Measurements from ENCODE around the gene RBBP9.
"Not testable (repeated sequence)": the region's sequence is repeated elsewhere in the genome, so short reads cannot be mapped to it uniquely, and the experiment has no call there.

RBBP9 gene

GRCh38 chr20:18496740-18497592, at the start of gene RBBP9:
RBBP9 (minus strand) TSS chr20:18497225; CDS start chr20:18497167, 58 bp downstream.
- peak; percentile 70 to 94 for DNase-seq

- no peak for DNase-seq
These were observed 48.5 kb upstream of the RBBP9 start for GRCh38 chr20:18545566-18545965.

GRCh38 chr20:18543932-18544331, 46.9 kb upstream of the RBBP9 start:
- no peak for DNase-seq

- DNase-seq, result no peak
These were observed 46.2 kb upstream of the RBBP9 start for GRCh38 chr20:18543216-18543615.

- no peak for DNase-seq
These were observed 44.7 kb upstream of the RBBP9 start for GRCh38 chr20:18541741-18542140.

- no peak for DNase-seq
These were observed 40.6 kb upstream of the RBBP9 start for GRCh38 chr20:18537651-18538050.

GRCh38 chr20:18533978-18534644, 37.1 kb upstream of the RBBP9 start:
- DNase-seq, result no peak

GRCh38 chr20:18533491-18533890, 36.5 kb upstream of the RBBP9 start:
- no peak for DNase-seq

GRCh38 chr20:18532626-18533025, 35.6 kb upstream of the RBBP9 start:
- no peak for DNase-seq

GRCh38 chr20:18529041-18529440, 32.0 kb upstream of the RBBP9 start:
- DNase-seq, result no peak

- DNase-seq, result no peak
These were observed 30.8 kb upstream of the RBBP9 start for GRCh38 chr20:18527836-18528235.

GRCh38 chr20:18527339-18527738, 30.3 kb upstream of the RBBP9 start:
- no peak for DNase-seq

- DNase-seq, result not testable (repeated sequence)
These were observed 29.7 kb upstream of the RBBP9 start for GRCh38 chr20:18526761-18527160.

GRCh38 chr20:18524646-18525045, 27.6 kb upstream of the RBBP9 start:
- DNase-seq, result no peak

GRCh38 chr20:18523066-18523465, 26.0 kb upstream of the RBBP9 start:
- DNase-seq, result no peak

- not testable (repeated sequence) for DNase-seq
These were observed 25.0 kb upstream of the RBBP9 start for GRCh38 chr20:18522066-18522465.

GRCh38 chr20:18515973-18516372, 18.9 kb upstream of the RBBP9 start:
- DNase-seq, result no peak

GRCh38 chr20:18514127-18514526, 17.1 kb upstream of the RBBP9 start:
- DNase-seq, result no peak

- no peak for DNase-seq
These were observed 16.2 kb upstream of the RBBP9 start for GRCh38 chr20:18513208-18513607.

- no peak for DNase-seq
These were observed 14.5 kb upstream of the RBBP9 start for GRCh38 chr20:18511571-18511970.

GRCh38 chr20:18507218-18508191, 10.5 kb upstream of the RBBP9 start, which contains the start of gene SEC23B:
SEC23B (plus strand) TSS chr20:18507940; CDS start chr20:18510836, 2,896 bp downstream.
- DNase-seq, result peak; percentile 99

GRCh38 chr20:18506744-18507143, 9.7 kb upstream of the RBBP9 start:
- DNase-seq, result peak in 1 of 2 experiments; percentile 22
